GM19395 (cell line): ENCODE measurements around the gene NKAIN1.
"Not testable (repeated sequence)": the region's sequence is repeated elsewhere in the genome, so short reads cannot be mapped to it uniquely, and the experiment has no call there.

Experiments used
- ATAC-seq: cut with Tn5 transposase; IDR thresholded peaks from one replicate; pipeline ENCODE4 v1.9.1; 2021; ENCODE audit warnings: mild to moderate bottlenecking, moderate library complexity; ENCODE audit not compliant: unreplicated experiment

Gene NKAIN1

DNA sequence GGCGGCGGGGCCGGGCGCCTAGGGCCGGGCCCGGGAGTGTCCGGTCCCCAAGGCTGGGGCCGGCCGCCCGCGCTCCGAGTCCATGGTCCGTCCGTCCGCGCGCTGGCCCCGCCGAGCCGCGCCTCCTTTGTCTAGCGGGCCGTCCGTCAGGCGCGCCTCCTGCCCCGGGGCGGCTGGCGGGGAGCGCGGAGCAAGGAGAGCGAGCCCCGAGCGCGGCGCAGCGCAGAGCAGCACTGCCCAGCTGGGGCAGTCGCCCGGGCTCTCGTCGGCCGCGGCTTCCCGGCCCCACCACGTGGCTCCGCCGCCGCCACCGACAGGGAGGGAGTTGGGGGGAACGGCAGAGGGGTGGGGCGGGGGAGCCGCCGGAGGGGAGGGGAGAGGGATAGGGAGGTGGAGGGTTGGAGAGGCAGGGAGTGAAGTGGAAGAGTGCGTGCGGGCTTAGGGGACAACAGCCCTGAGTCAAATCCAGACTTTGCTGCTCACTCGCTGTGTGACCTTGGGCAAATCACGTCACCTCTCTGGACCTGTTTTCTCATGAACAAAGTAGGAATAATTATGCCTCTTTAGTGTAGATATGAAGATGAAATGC lies at the start of gene NKAIN1:
Gene NKAIN1, minus strand, starts transcription at position 235 of the 589 bp plus-strand sequence. CDS start 340 bp downstream, outside the sequence.
- no peak for ATAC-seq

DNA sequence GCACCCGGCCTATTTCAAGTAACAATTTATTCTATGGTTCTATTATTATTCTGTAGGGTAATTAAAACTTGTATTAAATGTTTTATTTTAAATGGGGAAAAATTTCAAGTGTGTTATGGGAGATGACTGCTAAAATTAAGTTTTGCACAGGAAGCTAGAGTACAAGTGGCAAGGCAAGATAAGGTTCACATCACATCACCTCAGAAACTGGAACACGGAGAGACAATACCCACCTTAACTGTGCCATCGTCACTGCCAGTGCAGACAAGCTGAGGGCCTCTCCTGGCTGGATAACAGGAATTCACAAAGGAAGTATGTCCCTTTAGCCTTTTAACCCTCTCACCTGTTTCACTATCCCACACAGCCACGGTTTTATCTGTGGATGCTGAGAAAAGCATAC lies 49.3 kb upstream of the NKAIN1 start:
- no peak for ATAC-seq

DNA sequence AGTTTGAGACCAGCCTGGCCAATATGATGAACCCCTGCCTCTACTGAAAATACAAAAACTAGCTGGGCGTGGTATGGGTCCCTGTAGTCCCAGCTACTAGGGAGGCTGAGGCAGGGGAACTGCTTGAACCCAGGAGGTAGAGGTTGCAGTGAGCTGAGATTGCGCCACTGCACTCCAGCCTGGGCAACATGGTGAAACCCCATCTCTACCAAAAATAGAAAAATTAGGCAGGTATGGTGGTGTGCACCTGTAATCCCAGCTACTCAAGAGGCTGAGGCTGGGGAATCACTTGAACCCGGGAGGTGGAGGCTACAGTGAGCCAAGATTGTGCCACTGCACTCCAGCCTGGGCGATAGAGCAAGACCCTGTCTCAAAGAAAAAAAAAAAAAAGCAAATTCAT lies 48.1 kb upstream of the NKAIN1 start:
- ATAC-seq = not testable (repeated sequence)

DNA sequence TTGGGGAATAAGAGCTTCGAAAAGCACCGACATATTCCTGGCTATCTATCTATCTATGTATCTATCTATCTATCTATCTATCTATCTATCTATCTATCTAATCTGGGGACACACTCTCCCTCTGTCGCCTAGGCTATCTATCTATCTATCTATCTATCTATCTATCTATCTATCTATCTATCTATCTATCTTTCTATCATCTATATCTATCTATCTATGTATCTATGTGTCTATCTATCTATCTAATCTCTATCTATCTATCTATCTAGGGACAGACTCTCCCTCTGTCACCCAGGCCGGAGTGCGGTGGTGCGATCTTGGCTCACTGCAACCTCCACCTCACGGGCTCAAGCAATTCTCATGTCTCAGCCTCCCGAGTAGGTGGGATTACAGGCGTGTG lies 42.7 kb upstream of the NKAIN1 start:
- not testable (repeated sequence) for ATAC-seq

DNA sequence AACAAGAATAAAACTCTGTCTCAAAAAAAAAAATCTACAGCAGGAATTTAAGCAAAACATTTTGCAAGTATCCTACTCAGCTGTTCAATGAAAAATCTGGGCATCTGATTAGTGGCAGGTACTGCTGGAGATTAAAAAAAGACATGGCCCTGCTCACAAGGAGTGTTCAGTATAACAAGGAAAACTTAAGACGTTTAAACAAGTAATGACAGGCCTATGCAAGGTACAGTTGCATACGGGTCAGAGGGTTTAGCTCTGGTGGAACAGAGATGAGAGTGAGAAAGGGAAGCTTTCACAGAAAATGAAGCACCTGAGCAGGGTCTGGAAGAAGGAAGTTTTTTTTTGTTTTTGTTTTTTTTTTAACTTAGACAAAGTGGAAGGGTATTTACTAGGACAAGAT lies 33.9 kb upstream of the NKAIN1 start:
- ATAC-seq = no peak

DNA sequence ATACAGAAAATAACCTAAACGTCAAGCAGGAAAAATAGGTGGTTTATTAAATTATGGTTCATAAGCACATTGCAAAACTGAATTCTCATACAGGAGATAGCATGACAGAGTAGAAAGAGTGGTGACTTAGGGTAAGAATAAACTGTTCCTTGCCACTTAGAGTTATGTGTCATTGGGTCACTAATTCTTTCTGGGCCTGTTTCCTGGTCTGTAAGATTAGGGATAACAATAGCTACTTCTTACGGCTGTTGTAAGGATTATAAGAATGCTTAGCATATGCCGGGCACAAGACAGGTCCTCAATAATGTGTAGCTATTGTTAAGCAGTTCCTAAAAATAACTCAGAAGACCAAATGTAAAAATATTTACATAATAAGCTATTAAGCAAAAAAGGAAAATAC lies 32.7 kb upstream of the NKAIN1 start:
- ATAC-seq = no peak

DNA sequence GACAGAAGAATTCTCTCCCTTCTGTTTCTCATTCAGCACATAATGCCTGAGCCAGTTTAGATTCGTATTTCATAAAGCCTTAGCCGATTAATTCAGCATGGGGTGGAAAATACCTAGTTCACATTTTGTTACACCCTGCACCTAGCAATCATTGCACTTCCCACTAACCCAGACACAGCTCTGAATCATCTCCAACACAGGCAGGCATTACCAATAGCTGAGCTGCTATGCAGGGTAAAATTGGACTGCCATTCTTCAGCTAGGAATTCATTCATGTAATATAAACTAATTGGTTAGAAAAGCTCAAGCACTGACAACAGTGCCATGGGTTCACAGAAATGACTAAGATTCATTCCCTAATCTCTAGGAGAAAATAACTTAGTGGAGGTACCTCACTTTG lies 26.9 kb upstream of the NKAIN1 start:
- ATAC-seq = no peak

DNA sequence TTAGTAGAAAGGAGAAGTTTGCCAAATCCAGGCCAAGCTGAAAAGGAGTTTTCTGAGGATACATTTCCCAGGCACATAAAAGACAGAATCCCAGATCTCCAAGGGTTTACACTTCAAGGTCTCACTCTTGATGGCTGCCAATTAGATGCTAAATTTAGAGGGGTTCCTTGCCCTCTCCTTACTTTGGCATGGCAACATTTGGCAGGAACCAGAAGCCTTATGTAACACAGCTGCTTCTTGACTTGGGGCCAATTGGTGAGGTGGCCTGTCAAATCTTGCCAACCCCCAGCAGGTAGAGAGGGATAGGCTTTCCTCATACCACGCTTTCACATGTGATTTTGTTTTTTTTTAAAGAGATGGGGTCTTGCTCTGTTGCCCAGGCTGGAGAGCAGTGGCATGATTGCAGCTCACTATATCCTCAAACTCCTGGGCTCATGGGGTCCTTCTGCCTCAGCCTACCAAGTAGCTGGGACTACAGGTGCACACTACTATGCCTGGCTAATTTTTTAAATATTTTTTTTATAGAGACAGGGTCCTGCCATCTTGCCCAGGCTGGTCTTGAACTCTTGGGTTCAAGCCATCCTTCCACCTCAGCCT lies 25.2 kb upstream of the NKAIN1 start:
- ATAC-seq = no peak

DNA sequence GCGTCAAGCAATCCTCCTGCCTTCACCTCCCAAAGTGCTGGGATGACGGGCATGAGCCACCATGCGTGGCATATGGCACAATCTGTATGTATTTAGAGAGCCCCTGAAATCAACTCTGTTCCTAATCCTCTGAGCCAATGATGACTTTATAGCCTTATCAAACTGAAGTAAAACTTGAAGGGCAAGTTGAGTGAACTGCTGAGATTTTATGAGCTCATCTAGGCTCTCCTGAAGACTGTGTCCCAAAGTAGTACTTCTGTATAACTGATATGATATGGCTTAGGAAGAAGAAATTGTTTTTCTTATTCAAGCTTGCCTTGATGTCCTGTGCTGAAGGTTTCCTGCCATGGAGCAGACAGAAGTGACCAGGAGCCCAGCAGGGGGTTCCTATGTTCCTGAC lies 23.7 kb upstream of the NKAIN1 start:
- ATAC-seq = no peak

DNA sequence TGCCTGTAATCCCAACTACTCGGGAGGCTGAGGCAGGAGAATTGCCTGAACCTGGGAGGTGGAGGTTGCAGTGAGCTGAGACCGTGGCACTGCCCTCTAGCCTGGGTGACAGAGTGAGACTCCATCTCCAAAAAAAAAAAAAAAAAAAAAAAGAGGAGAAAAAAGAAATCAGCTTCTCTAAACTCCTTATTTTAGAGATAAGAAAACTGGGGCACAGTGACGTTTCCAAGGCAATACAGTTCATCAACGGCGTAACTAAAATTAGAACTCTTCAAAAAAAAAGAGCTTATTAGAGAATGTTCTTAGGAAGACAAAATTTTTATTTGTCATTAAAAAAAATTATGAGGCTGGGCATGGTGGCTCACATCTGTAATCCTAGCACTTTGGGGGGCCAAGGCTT lies 22.7 kb upstream of the NKAIN1 start:
- ATAC-seq = not testable (repeated sequence)

DNA sequence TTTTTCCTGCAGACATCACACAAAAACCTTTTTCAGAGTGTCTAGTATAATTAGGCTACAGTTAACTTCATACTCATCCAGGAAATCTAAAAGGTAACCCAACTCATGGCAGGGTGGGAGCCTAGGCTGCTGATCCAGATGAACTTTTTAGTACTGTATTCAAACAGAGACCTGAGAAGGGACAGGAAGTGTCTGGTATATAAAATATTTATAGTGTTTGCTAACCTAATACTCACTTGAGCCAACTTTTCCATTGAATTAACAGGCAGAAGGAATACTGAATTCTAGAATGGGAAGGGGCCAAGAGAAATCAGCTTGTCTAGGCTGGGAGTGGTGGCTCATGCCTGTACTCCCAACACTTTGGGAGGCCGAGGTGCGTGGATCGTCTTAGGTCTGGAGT lies 22.2 kb upstream of the NKAIN1 start:
- ATAC-seq = no peak

DNA sequence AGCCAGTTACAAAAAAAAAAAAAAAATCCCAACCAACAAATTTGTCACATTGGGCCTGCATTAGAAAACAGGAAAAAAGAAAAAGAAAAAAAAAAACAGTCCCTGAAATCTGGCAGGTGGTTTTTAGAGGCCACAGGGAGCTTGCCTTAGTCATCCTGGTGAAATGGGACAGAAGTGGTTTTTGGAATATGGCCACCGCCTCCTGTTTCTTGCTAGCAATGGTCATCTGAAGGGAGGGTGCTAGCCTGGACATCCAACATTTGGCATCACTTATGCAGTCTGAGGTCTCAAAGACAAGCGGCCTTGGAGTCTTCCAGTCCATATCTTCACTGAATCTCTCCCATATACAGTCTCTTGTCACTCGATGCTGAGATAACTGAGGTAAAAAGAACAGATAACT lies 20.1 kb upstream of the NKAIN1 start:
- no peak for ATAC-seq

DNA sequence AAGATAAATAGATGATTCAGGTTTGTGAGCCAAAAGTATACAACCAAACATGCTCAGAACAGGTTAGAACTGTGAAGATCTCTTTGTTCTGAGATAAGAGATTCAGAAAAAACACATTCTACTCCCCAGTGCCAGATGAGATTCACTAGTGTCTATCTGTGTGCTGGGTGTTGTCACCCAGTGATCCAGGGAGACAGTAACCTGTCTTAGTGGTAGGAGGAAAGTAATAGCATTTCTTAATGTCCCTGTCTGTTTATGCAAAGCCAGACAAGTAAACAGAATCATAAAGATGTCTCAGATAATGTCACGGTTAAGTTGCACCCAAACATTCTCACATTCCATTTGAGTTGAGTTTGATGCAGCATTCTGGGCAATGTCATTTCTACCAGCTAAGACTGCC lies 18.9 kb upstream of the NKAIN1 start:
- no peak for ATAC-seq

DNA sequence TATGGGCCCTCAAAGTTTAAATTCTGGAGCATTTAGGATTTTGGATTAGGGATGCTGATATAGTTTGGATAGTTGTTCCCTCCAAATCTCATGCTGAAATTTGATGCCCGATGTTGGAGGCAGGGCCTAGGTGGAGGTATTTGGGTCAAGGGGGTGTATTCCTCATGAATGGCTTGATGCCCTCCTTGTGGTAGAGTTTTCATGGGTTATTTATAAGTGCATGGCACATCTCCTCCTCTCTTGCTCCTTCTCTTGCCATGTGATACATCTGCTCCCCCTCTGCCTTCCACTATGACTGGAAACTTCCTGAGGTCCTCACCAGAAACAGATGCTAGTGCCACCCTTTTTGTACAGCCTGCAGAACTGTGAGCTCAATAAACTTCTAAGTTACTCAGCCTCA lies 17.5 kb upstream of the NKAIN1 start:
- ATAC-seq = no peak

DNA sequence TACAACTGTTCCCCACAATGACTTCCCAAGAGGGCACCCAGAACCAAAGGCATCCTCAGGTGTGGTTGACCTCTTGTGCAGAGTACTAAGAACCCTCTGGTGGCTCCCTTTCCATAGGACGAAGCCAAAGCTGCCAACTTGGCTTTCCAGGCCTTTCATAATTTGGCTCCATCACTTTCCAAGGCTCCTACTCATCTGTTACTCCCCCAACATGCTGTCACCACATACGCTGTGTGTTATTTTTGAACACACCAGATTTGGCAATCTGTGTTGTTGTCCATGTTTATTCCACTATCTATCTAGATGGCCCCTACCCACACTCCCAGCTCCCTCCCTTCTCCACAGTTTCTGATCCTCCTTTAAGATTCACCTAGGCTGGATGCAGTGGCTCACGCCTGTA lies 10.2 kb upstream of the NKAIN1 start:
- ATAC-seq = no peak

DNA sequence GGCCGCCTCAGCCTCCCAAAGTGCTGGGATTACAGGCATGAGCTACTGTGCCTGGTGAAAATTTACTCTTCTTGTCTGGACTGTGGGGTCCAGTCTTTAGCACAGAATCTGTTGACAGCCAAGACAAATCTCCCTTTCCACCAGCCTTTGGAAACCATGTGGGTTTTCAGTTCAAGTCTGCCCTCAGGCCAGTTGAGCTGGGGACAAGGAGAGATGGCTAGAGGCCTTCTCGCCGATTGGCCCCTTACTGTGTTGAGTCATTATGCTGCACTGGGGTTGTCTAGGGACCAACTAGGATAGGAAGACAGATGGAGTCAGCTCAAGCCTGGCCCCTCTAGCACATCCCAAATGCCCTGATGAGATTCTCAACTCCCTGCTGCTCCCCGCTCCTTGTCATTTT lies 8.6 kb upstream of the NKAIN1 start:
- no peak for ATAC-seq

DNA sequence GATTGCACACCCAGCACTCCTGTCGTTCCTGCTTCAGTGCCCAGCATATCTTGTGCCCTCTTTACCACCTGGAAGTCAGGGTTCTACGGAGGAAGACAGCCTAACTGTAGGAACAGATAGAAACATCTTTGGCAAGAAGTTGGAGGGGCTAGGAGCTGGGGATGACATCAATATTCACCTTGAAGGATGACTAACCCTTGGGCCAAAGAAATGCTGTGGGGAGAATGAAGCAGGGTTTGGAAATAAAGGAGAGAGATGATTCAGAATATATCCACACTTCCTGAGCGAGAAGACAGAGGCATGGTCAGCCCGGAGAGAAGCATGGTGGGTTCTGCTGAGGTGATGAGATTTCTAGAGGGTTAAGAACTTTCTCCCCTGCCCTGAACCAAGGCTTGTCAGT lies 4.6 kb upstream of the NKAIN1 start:
- no peak for ATAC-seq

DNA sequence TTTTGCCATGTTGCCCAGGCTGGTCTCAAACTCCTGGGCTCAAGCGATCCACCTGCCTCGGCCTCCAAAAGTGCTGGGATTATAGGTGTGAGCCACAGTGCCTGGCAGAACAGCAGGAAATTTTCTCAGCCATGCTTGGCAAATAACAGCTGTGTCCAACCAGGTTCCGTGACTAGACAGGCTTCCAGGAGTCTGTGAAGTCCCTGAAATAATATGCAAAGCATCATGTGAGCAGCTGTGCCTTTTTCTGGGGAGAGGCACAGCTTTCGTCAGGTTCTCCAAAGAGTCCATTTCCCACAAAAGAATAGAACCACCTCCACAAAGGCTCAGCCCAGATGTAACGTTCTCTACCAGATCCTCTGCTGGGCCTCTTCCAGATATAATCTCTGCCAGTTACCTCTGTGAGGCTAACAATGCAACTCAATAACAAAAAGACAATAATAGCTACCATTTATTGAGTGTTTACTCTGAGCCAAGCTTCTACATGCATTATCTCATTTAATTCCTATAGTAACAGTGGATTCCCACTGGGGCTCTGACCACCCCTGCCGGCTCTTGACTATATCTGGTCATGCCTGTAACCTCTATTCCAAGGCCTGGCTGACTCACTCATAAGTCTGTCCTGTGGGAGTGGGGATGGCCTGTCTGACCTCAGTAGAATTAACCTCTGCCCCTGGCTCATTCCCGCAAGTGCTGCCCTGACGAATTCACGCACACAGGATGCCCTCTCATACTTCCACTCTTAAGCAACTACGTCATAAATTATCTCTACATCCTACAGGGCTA lies 4.0 kb upstream of the NKAIN1 start:
- no peak for ATAC-seq

DNA sequence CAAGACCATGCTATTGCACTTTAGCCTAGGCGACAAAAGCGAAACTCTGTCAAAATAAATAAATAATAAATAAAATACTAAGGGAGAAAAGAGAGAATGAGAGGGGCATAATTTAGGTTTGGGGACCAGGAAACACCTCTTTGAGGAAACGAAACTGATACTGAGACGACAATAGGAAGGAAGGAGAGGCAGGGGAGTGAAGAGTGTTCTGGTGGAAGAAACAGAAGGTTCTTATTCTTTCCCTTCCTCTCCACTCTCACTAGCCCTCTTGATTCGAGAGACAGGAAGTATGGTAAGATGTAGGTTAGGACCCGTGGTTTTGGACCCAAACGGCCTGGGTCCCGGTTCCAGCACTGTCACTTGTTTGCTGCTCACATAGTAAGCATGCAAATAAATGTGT lies 1.6 kb upstream of the NKAIN1 start:
- no peak for ATAC-seq

DNA sequence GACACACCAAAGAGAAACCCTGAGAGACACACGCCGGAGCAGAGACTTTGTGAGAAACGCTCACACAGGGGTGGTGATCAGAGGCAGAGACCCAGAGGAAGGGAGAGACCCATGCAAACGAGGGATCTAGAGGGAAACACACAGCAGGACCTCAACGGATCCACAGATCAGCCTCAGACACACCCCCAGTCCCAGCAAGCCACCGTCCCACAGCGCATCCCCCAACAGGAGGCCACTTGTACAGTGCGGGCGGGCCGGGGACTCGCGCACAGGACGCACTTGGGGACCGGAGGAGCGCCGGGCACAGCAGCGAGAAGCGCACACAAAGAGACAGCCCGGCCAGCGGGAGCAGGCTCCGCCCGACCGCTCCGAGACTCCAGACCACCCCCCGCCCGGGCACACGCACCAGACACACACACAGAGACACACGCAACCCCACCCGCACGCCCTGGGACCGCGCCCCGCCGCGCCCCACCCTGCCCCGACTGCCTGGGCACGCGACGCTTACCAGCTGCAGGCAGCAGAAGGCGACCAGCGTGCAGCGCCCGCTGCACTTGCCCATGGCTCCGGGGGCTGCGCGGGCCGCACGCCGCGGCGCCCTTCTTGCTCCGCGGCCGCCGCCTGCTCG lies 587 bp downstream of the NKAIN1 start:
- no peak for ATAC-seq

DNA sequence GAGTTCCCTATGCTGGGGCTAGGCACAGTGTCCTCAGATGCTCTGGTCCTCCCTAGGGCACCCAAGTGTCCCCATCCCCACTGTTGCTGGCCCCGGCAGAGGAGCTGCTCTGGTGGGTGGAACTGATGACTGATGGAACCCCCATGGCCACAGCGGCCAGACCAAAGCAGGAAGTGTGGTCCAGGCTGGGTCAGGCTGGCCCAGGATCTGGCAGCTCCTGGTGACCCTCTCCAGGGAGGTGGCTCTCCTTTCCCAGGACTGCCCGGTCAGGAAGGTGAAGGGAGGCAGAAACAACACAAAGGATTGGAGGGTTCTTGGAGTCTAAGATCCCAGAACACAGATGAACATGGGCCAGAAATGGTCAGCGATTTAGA lies 1.1 kb downstream of the NKAIN1 start:
- no peak for ATAC-seq

DNA sequence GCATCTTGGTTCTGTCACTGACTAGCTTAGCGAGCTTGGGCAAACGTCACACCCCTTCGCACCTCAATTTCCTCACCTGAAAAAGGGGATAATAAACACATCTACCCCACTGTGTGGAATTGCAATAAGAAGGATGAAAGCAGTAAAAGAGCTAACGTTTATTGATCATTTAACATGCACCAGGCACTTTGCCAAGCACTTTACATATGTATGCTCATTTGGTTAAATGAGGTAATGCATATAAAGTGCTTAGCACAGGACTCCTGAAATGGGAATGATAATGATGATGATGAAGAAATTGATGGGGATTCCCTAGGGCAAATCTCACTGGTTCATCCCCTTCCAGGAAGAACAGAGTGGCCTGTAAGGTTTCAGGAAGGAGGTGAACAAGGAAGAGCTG lies 4.8 kb downstream of the NKAIN1 start:
- ATAC-seq = no peak
